GM18508 (cell line): ENCODE measurements around the gene ZFP36L1.
"Not testable (repeated sequence)": the region's sequence is repeated elsewhere in the genome, so short reads cannot be mapped to it uniquely, and the experiment has no call there.

Source experiments
- ATAC-seq: cut with Tn5 transposase; IDR thresholded peaks from one replicate; pipeline ENCODE4 v1.9.1; 2021; ENCODE audit warnings: moderate number of reproducible peaks; ENCODE audit not compliant: insufficient read depth, unreplicated experiment

ZFP36L1 gene

DNA sequence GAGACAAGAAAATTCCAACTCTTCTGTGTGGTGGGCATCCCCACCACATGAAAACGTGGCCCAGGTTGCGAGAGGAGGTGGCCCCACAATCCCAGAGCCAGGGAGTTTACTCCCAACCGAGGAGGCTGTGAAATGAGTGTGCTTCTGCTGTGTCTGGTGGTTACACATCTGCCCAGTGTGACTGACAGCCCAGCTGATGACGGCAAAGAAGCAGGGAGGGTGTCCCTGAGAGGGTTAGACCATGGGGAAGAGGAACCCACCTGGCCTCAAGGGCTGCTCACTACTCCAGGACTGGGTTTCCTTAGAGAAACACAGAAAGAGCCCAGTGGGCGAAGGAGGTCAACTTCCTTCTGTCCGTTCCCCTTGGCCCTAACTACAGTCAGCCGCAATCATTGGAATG lies 24.6 kb downstream of the ZFP36L1 start:
- ATAC-seq = no peak

- ATAC-seq = no peak
These were observed 25.6 kb downstream of the ZFP36L1 start for GRCh38 chr14:68767248-68767645.

DNA sequence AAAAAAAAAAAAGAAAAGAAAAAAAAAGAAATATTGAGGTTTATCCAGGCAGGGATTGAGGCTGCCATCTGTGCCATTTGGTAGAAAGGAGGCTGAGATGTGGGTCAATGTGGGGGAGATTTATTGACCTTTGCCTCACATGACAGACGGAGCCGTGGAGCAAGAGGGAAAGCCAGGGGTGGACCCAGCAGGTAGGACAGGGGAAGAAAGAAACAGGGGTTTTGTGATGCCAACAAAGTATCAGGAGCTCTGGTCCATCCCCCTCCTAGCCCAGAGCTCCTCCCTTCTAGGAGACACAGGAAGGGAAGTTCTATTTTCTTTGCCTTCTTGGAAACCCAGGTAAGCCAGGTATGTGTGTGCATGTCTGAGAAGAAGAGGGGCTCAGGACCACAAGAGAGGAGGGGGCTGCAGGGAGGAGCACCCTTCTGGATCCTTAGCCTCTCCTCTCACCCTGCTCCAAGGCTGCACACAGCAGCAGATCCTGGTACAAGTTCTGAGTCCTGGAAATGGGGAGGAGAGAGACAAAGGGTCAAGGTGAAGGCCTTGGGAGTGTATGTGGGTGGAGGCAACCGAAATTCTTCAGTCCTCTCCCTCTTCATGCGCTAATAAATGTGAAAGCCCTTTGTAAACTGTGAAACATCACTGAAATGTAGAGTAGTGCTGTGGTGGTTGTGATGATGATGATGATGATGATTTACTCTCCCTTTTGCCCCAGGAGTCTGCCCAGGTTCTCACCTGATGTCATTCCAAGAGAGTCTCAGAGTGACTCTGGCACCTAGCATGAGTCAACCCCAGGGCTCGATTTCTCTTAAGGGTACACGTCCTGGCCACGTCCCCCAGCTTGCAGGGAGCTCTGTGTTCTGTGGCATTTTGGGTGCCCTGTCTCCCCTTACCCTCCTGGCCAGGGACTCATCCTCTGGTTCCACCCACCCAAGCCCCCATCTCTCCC lies 26.3 kb downstream of the ZFP36L1 start:
- ATAC-seq = no peak

- not testable (repeated sequence) for ATAC-seq
These were observed 29.0 kb downstream of the ZFP36L1 start for GRCh38 chr14:68763843-68764242.

DNA sequence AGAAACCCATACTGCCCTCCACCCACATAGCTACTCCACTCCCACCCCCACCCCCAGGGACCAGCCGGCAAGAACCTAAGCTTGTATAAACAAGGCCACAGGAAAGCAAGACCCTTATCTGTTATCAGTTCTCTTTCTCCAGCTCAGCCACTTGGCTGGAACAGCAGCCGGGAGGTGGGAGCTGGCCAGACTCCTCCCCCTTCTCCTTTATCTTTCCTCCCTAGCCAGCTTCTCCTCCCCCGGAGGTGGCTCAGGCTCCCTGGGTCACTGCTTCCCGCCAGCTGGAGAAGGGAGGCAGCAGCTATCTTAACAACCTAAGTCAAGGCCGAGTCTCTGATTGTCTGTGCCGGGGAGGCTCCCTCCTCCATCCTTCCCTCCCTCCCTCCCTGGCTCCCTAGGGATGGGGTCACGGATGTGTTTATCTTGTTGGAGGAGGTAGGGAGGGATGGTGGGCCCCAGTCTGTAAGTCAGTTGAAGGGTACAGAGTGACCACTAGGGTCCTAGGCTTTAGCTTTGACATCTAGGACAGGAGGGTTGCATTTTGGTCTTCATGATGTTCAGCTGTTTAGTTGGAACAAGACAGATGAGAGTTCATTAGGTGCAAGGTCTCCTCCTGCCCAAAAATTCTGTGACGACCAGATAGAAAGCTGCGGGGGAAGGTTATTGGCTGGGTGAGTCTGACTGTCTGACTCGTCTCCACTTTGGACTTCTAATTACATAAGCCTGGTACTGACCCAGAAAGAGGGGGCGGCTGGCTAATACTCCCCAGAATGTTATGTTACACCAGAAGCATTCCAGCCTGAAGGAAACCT lies 29.7 kb downstream of the ZFP36L1 start:
- ATAC-seq = no peak

- no peak for ATAC-seq
These were observed 31.5 kb downstream of the ZFP36L1 start for GRCh38 chr14:68761391-68761790.

DNA sequence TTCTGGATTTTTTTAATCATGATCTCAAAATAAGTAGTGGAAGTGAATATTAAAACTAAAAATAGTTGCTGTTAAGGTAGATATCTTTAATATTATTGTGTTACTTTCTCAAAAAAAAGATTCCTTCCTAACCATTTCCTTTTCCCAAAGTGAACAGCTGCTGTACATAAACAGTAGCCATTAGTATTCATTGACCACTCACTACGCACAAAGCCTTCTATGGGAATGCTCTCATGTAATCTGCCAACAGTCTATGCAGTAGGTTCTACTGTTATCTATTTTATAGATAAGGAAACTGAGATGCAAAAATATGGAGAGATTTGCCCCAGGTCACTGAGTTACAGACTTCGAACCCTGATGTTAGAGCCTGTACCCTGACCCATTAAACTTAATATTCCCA lies 32.1 kb downstream of the ZFP36L1 start:
- ATAC-seq = no peak

DNA sequence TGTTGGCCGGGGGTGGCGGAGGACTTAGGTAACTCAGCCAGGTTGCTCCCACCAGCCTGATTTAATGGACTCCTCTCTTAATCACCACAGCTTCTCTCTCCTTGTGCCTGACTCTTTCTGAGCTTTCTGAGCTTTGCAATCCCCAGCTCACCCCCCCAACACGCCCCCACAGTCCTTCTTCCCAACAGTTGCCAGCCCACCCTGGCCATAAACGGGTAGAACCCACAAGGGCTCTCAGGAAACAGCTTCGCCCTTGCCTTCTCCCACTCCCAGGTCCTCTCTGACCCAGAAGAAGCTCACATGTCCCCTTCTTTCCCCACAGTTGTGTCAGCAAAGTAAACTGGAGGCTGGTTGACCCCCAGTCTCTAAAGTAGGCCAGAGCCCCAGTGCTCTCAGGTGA lies 32.9 kb downstream of the ZFP36L1 start:
- no peak for ATAC-seq

DNA sequence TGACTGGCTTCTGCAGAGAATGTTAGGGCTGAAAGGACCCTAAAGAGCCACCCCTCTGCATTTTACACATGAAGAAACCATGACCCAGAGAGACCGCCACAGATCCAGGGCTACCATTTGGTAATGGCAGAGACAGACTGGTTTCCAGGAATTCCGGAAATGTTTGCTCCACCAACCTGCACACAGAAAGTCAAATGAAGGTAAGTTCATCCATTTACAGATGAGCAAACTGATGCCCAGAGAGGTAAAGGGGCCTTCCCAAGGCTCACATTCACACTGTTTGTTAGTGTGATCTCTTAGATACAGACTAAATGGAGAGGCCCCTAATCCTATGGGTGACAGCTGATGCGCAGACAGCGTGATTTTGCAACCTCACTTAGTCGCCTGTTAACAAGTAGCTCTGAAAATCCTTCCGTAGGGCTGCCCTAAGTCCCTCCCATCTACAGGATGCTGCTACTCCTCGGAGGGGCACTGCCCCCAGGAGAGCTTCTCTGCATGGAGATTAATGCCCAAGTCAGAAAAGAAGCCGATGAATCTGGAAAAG lies 33.8 kb downstream of the ZFP36L1 start:
- ATAC-seq = no peak

- ATAC-seq = no peak
These were observed 34.6 kb downstream of the ZFP36L1 start for GRCh38 chr14:68758301-68758700.

DNA sequence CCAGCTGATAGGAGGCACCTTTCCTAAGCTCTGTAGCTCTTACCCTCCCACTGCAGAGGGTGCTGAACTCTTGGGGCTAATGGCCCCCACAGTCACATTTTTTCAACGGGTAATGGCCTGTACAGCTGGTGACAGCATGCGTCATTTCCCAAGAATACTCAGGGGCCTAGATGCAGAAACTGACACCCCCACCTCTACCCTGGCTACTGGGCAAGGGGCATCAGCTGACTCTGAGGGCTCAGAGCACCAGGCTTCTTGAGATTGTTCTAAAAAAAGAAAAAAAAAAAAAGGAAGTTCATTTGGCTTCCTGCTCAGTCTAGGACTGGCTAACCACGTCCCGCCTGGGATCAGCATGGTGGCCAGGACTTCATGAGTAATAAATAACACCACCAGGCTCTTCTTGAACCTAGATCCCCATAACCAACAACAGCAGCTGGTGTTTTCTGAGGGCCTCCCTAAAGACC lies 35.2 kb downstream of the ZFP36L1 start:
- ATAC-seq = no peak

GRCh38 chr14:68756734-68757133 lies 36.1 kb downstream of the ZFP36L1 start:
- ATAC-seq = no peak

GRCh38 chr14:68756000-68756481 lies 36.8 kb downstream of the ZFP36L1 start:
- ATAC-seq = no peak

- no peak for ATAC-seq
These were observed 37.9 kb downstream of the ZFP36L1 start for GRCh38 chr14:68755016-68755353.

GRCh38 chr14:68753690-68754089 lies 39.2 kb downstream of the ZFP36L1 start:
- ATAC-seq = no peak

DNA sequence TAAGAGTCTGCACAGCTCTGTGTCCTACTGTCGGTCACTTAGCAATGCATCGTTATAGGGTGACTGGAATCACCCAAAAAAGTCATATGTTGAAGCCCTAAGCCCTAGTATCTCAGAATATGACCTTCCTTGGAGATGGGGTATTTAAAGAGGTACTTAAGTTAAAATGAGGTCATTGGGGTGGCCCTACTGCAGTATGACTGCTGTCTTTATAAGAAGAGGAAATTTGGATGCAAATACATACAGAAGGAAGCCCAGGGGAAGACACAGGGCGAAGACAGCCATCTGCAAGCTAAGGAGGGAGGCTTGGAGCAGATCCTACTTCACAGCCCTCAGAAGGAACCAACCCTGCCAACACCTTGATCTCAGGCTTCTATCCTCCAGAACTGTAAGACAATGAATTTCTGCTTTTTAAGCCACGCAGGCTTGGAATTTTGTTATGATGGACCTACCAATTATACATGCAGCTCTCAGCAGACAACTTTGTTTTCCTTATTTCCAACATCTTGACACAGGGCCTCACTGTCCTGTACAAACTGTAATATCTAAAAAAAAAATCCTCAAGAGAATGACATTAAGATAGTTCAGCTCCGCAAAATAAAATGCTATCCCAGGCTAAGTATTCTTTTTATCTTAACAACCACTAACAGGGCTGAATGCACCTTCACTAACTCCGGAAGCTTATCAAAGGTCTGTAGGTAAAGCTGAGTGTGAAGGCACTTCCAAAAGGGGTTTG lies 40.4 kb downstream of the ZFP36L1 start:
- ATAC-seq = no peak

GRCh38 chr14:68749487-68750475 lies 43.1 kb downstream of the ZFP36L1 start:
- ATAC-seq = no peak

GRCh38 chr14:68748691-68749090 lies 44.2 kb downstream of the ZFP36L1 start:
- ATAC-seq = no peak

DNA sequence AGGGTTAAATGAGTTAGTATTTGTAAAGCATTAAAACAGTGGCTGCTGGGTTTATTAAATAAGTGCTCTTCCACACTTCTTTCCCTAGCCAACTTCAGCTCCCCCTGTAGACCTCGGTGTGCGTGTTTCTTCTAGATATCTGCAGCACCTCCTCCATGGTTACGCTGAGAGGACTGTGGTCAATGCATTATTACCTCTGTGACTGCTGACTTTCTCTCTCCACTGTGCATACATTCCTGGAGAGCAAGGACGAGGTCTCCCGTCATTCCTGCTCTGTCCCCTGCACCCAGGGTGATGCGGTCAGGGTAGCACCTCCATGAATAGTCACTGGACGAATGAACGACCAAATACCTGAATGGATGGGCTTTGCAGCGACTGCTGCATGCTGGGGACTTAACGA lies 44.6 kb downstream of the ZFP36L1 start:
- no peak for ATAC-seq
